Measurements from ENCODE around the gene NFX1.
A peak's percentile ranks its signal among the peaks of the same experiment; 100 is the strongest.

The NFX1 gene

GRCh38 chr9:33264003-33264472, 26.3 kb upstream of the NFX1 start:
- H3K4me3 ChIP-seq (ENCODE audit: low read depth, low read length) = peak overlapping the region; percentile 97
- POLR2A ChIA-PET = interaction anchor here (1.0 to 1.4 kb wide), 2 partner anchors 188 to 239 kb away, joined by 4 to 5 read pairs; partner anchors contain the start of genes DNAJA1 and SMU1
- CTCF ChIA-PET = interaction anchor here (0.9 to 3.1 kb wide), 3 partner anchors 11 to 206 kb away, joined by 3 to 12 read pairs (median 3); no protein-coding TSS in a partner anchor
- TF ChIP-seq CTCF (IDR thresholded peaks at IDR 0.05; ENCODE audit: insufficient read depth, low read length, missing control alignments) = no peak
- no peak for DNase-seq (ENCODE audit: low read depth, low spot score)

- CTCF ChIA-PET = interaction anchor here (1.2 to 3.1 kb wide), 5 partner anchors 9 to 203 kb away, joined by 3 to 12 read pairs (median 4); no protein-coding TSS in a partner anchor
- peak; percentile 96 for DNase-seq (ENCODE audit: low read depth, low spot score)
- POLR2A ChIA-PET = interaction anchor here (0.6 to 1.4 kb wide), 3 partner anchors 25 to 239 kb away, joined by 4 to 5 read pairs (median 5); partner anchors contain the start of genes DNAJA1, NFX1 and SMU1
- peak within 1 kb of the TSS; percentile 99 for H3K4me3 ChIP-seq (ENCODE audit: low read depth, low read length)
- TF ChIP-seq CTCF (IDR thresholded peaks at IDR 0.05; ENCODE audit: insufficient read depth, low read length, missing control alignments) = peak; percentile 46
These were observed 25.7 kb upstream of the NFX1 start, which contains the start of the genes BAG1 and CHMP5 for GRCh38 chr9:33264473-33265177. Gene BAG1 (minus strand): TSS chr9:33264708. Gene CHMP5 (plus strand): TSS chr9:33265049. CDS start chr9:33265079, 30 bp downstream.

DNA sequence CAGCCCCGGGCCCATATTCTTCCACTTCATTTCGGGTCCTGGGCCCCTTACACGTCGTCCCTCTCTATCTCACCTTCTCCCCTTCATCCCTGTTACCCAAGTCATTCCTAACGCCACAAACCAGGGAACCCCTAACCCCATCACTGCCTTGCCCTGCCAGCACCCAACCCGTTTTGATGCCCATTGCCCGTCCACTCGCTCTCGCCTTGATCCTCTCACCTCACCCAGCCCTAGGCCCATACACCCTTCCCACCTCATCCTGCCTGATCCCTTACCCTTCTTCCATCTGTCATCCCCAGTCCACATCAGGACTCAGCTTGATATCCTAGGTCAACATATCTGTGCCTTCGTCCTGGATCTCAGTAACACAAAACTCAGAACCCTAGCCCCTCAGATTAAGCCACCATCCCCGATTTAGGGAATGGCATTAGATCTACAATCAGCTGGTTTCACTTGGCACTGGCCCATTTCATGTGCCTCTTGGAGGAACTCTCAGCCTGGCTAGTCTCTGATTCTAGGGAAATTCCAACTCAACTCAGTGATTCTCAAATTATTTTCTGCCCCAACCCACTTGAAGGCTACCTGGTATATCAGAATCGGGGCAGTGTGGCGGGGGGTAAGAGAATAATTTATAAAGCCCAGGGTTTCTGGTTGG, 25.0 kb upstream of the NFX1 start:
- TF ChIP-seq CTCF (IDR thresholded peaks at IDR 0.05; ENCODE audit: insufficient read depth, low read length, missing control alignments) = no peak
- no peak for DNase-seq (ENCODE audit: low read depth, low spot score)
- ChIA-PET CTCF (interaction anchor here (1.2 to 1.9 kb wide), 3 partner anchors 8 to 202 kb away, joined by 3 to 6 read pairs (median 4); no protein-coding TSS in a partner anchor), POLR2A (no interaction called here)
- peak overlapping the region; percentile 99 for H3K4me3 ChIP-seq (ENCODE audit: low read depth, low read length)

GRCh38 chr9:33267151-33267767, 23.1 kb upstream of the NFX1 start:
- ChIA-PET POLR2A (no interaction called here), CTCF (no interaction called here)
- H3K4me3 ChIP-seq (ENCODE audit: low read depth, low read length) = no peak overlapping the region
- TF ChIP-seq CTCF (IDR thresholded peaks at IDR 0.05; ENCODE audit: insufficient read depth, low read length, missing control alignments) = no peak
- no peak for DNase-seq (ENCODE audit: low read depth, low spot score)

DNA sequence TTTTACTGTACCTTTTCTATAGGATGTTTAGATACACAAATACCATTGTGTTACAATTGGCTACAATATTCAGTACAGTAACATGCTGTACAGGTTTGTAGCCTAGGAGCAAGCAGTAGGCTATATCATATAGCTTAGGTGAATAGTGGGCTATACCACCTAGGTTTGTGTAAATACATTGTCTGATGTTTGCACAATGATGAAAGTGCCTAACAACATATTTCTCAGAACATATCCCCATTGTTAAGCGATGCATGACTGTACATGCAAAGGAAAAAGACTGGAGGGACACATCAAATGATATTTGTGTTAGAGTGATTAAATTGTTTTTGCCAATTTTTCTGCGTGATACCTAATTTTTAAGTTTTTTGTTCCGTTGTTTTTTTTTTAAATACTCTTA, 20.2 kb upstream of the NFX1 start:
- H3K4me3 ChIP-seq (ENCODE audit: low read depth, low read length) = no peak overlapping the region
- POLR2A ChIA-PET = no interaction called here
- no peak for DNase-seq (ENCODE audit: low read depth, low spot score)
- CTCF ChIA-PET = no interaction called here
- TF ChIP-seq CTCF (IDR thresholded peaks at IDR 0.05; ENCODE audit: insufficient read depth, low read length, missing control alignments) = no peak
